ENCODE measurements around the gene MEIS2. TPM values are rescaled to one million over a fixed set of nuclear protein-coding genes. Genes with fewer than 3 reads are reported as not detected.

MEIS2 gene
- total RNA-seq, 1 experiment from 2014 or later = 9.3 TPM

- BruUV-seq (replicated peaks) = no TSS peak
- CTCF ChIA-PET = no interaction called here
- Histone ChIP-seq H3K36me3 (ENCODE audit: insufficient read depth, low read length, poor library complexity, severe bottlenecking) (no peaks in the 10 kb centered on the region), H3K4me3 (ENCODE audit: low read depth, low read length, poor library complexity, severe bottlenecking) (no peak overlapping the region), H3K9me3 (ENCODE audit: low read depth, low read length, poor library complexity, severe bottlenecking) (no peaks in the 10 kb centered on the region), H3K4me1 (ENCODE audit: insufficient read depth, low read length, poor library complexity, severe bottlenecking) (peaks cover 13% of the 10 kb centered on the region), H3K27me3 (replicated peaks; ENCODE audit: insufficient read depth, low read depth, low read length, poor library complexity) (peaks cover 64% of the 10 kb centered on the region), H3K27ac (ENCODE audit: low read depth, low read length, poor library complexity, severe bottlenecking) (no peak overlapping the region)
- intact Hi-C loops (cut with micrococcal nuclease; ENCODE audit: unreplicated experiment) = loop anchor here (5.0 kb wide), 1 partner anchor 1003 kb away; no protein-coding TSS in a partner anchor
- no peak for DNase-seq (ENCODE audit: low spot score)
- POLR2A ChIA-PET (ENCODE audit: low non-redundant PET) = no interaction called here
- TF ChIP-seq, protein P1, sequence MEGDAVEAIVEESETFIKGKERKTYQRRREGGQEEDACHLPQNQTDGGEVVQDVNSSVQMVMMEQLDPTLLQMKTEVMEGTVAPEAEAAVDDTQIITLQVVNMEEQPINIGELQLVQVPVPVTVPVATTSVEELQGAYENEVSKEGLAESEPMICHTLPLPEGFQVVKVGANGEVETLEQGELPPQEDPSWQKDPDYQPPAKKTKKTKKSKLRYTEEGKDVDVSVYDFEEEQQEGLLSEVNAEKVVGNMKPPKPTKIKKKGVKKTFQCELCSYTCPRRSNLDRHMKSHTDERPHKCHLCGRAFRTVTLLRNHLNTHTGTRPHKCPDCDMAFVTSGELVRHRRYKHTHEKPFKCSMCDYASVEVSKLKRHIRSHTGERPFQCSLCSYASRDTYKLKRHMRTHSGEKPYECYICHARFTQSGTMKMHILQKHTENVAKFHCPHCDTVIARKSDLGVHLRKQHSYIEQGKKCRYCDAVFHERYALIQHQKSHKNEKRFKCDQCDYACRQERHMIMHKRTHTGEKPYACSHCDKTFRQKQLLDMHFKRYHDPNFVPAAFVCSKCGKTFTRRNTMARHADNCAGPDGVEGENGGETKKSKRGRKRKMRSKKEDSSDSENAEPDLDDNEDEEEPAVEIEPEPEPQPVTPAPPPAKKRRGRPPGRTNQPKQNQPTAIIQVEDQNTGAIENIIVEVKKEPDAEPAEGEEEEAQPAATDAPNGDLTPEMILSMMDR (conservative IDR thresholded peaks at IDR 0.05; ENCODE audit: low read depth, low read length) = no peak
- no peak for TF ChIP-seq EZH2 (IDR thresholded peaks at IDR 0.05; ENCODE audit: borderline replicate concordance, low read depth, low read length, poor library complexity, severe bottlenecking)
Measured at GRCh38 chr15:36879568-36880222, 220.7 kb downstream of the MEIS2 start.

DNA sequence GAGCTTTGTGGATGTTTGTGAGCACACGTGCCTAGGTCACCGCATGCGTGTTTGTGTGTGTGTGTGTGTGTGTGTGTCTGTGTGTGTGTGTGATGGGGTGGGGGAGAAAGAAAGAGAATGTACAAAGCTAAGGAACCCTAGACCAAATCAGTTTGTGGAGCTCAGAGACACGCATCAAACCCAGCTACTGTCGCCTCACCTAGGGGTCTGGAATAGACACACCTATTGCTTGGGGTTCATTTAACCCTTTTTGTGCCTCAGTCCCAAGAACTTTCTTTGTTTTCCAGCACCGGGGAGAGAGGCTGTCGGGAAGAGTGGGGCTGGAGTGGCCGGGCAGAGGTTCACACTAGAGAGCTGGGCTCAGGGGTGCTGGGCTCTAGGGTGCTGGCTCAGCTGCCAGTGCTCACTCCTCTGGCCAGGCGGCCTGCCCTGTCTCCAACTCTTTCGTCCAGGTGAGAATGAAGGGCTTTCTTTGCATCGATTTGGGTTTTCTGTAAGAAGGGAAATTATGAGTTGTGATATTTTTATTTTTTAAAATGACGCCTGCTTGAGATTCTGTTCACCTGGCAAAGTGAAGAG lies 221.6 kb downstream of the MEIS2 start:
- Histone ChIP-seq H3K4me3 (ENCODE audit: low read depth, low read length, poor library complexity, severe bottlenecking) (no peak overlapping the region), H3K4me1 (ENCODE audit: insufficient read depth, low read length, poor library complexity, severe bottlenecking) (peaks cover 10% of the 10 kb centered on the region), H3K27me3 (replicated peaks; ENCODE audit: insufficient read depth, low read depth, low read length, poor library complexity) (peaks cover 64% of the 10 kb centered on the region), H3K27ac (ENCODE audit: low read depth, low read length, poor library complexity, severe bottlenecking) (no peak overlapping the region), H3K9me3 (ENCODE audit: low read depth, low read length, poor library complexity, severe bottlenecking) (no peaks in the 10 kb centered on the region), H3K36me3 (ENCODE audit: insufficient read depth, low read length, poor library complexity, severe bottlenecking) (no peaks in the 10 kb centered on the region)
- ChIA-PET POLR2A (ENCODE audit: low non-redundant PET) (no interaction called here), CTCF (no interaction called here)
- TF ChIP-seq EZH2 (IDR thresholded peaks at IDR 0.05; ENCODE audit: borderline replicate concordance, low read depth, low read length, poor library complexity, severe bottlenecking) = no peak
- TF ChIP-seq, protein P1 (conservative IDR thresholded peaks at IDR 0.05; ENCODE audit: low read depth, low read length) = no peak
- intact Hi-C loops (cut with micrococcal nuclease; ENCODE audit: unreplicated experiment) = no loop called here
- no peak for DNase-seq (ENCODE audit: low spot score)
- BruUV-seq (replicated peaks) = no TSS peak

DNA sequence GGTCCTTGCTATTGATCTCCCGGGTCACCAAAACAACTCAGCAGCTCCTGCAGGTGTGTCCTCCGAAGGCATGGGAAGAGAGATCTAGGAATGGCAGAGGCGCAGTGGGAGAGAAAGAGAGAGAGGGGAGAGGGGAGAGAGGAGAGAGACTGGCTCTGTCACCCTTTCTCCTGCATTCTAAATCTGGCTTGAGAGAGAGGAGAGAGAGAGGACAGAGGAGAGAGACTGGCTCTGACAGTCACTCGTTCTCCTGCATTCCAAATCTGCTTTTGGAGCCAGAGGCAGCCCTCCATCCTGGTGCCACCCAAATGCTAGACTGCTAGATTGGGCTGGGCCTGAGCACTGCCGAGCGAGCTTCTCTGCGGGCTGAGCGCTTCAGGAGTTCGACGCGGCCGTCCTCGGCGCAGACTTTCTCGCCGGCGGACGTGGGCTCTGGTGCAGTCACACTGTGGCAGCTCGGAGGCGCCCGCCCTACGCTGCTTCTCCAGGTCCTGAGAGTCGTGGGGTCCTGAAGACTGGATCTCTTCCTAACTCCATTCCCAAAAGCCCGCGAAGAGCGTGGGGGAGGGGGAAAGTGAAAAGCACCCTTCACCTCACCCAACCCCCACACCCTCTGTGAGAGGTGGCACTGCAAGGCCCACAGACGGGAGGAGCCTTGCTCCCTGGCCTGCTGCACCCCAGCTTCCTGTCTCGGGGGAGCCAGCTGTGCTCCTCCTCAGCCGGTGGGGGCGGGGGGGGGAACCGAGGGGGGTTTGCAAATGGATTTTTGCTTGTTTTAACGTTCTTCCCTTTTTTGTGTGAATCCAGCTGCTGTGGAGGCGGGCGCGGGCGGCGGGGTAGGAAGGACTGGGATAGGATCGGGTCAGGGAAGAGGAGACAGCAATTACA lies 222.3 kb downstream of the MEIS2 start:
- peaks cover 59% of the 10 kb centered on the region for H3K27me3 ChIP-seq (replicated peaks; ENCODE audit: insufficient read depth, low read depth, low read length, poor library complexity)
- H3K36me3 ChIP-seq (ENCODE audit: insufficient read depth, low read length, poor library complexity, severe bottlenecking) = no peaks in the 10 kb centered on the region
- ChIA-PET CTCF (no interaction called here), POLR2A (ENCODE audit: low non-redundant PET) (no interaction called here)
- DNase-seq (ENCODE audit: low spot score) = no peak
- H3K4me3 ChIP-seq (ENCODE audit: low read depth, low read length, poor library complexity, severe bottlenecking) = no peak overlapping the region
- peaks cover 4% of the 10 kb centered on the region for H3K4me1 ChIP-seq (ENCODE audit: insufficient read depth, low read length, poor library complexity, severe bottlenecking)
- intact Hi-C loops (cut with micrococcal nuclease; ENCODE audit: unreplicated experiment) = no loop called here
- H3K9me3 ChIP-seq (ENCODE audit: low read depth, low read length, poor library complexity, severe bottlenecking) = no peaks in the 10 kb centered on the region
- H3K27ac ChIP-seq (ENCODE audit: low read depth, low read length, poor library complexity, severe bottlenecking) = no peak overlapping the region
- BruUV-seq (replicated peaks) = no TSS peak
- no peak for TF ChIP-seq EZH2 (IDR thresholded peaks at IDR 0.05; ENCODE audit: borderline replicate concordance, low read depth, low read length, poor library complexity, severe bottlenecking)
- TF ChIP-seq, protein P1 (conservative IDR thresholded peaks at IDR 0.05; ENCODE audit: low read depth, low read length) = no peak

Data from A673 (cell line).